GM18868 (cell line): ENCODE results near the gene AFAP1.
"Not testable (repeated sequence)": the region's sequence is repeated elsewhere in the genome, so short reads cannot be mapped to it uniquely, and the experiment has no call there.

Experiments used
- ATAC-seq: cut with Tn5 transposase; IDR thresholded peaks from one replicate; pipeline ENCODE4 v1.9.1; 2021; ENCODE audit warnings: mild to moderate bottlenecking, moderate library complexity; ENCODE audit not compliant: unreplicated experiment

AFAP1 gene

DNA sequence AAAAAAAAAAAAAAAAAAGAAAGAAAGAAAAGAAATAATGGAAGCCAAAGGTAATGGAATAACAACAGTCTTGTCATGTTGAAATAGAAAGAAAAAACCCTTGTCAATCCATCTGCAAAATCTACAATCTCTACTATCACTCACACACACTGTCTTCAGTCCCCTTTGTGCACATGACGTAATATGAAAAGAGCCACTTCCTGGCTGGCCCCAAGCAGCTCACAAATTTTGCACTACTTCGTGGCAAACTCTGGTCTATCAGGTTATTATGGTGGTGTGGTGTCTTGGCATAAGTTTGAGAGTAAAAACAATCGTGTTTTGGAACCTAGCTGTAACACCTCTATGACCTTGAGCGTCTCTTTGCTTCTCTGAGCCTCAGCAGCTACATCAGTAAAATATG is 8.3 kb upstream of the AFAP1 start:
- ATAC-seq: no peak

DNA sequence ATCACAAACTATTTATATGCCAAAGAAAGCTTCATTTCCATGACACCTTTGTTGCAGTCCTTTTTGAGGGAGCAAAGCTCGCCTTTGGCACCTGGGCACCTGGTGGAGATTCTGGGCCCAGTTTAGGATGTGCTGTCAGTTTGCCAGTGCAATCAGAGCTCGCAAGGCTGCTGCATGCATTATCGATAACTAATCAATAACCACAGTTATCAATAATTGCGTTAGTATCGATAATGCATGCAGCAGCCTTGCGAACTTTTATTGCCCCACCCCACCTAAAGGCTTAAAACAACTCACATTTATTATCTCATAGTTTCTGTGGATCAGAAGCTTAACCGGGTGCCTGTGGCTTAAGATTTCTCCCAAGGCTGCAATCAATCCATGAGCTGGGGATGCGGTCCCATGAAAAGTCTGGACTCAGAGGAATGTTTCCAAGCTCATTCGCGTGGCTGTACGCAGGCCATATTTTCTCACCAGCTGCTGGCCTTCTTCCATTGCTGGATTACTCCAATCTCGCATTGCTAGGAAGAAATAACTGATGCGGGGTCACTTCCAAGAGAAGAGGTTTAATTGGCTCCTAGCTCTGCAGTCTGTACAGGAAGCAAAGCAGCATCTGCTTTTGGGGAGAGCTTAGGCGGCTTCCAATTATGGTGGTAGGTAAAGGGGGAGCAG is 6.2 kb upstream of the AFAP1 start:
- ATAC-seq: no peak

DNA sequence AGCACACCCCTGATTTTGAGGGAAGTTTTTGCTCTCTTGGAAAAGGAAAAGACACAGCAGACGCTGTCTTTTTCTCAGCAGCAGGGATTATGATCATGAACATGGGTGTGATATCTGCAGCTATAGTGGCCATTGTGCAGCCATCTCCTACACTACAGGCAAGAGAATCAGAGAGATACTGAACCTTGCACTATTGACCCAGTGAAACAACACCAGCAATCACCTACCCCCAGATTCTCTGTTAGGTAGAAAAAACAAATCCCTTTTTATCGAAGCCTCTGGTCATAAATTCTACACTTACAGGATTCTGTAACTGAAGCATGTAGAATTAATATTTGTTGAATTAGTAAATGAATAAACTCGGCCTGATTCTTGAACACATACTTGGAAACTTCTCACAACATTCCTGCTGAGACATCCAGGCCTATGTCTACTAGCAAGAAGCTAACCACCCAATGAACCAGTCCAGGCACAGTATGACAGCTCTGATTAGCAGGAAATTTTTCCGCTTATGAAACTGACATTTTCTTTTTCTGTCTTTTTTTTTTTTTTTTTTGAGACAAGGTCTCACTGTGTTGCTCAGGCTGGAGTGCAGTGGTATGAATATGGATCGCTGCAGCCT is 5.0 kb upstream of the AFAP1 start:
- no peak for ATAC-seq

DNA sequence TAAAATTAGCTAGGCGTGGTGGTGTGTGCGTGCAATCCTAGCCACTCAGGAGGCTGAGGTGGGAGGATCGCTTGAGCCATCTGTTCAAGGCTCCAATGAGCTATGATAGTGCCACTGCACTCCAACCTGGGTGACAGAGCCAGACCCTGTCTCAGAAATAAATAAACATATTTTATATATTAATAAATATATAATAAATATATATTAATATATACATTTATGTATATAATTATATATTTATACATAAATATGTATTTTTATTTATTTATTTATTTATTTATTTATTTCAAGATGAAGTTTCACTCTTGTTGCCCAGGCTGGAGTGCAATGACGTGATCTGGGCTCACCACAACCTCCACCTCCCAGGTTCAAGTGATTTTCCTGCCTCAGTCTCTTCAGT is 4.0 kb upstream of the AFAP1 start:
- not testable (repeated sequence) for ATAC-seq

DNA sequence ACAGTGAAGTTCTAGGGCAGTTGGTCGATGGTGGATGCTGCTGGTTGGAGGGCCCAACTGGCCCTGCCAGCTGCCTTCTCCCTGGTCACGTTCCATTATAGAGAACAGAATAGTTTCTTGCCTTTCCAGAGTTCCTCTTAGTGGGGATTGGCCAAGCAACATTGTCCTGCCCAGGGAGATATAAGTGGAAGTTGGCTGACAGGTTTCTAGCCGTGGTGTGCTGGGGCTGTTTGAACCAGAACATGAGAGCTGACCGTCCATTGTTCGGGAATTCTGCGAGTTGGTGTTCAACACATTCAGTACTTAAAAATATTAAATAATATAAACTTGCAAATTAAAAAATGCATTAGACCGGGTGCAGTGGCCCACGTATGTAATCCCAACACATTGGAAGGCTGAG is 3.5 kb upstream of the AFAP1 start:
- no peak for ATAC-seq

DNA sequence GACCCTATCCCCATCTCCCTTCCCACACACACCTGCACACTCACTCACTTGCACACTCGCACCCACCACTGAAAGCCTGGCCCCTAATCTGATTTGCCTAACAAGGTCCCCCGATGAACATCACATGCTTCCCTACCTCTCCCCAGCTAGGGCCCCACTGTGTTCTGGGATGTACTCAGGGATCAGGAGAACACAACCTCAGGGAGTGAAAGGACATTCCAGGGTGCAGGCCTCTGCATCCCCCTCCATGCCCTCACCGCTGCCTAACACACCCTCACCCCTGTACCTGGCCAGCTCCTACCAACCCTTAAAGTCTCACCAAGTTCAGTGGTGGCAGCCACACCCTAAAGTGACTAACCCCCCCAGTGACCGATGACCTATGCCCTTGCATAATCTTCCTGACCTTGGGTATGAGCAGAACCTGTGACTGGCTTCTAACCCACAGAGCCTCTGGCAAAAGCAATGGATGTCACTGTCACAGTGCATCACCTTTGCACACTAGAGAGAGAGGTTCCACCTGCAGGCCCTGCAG is 2.4 kb upstream of the AFAP1 start:
- ATAC-seq: no peak

DNA sequence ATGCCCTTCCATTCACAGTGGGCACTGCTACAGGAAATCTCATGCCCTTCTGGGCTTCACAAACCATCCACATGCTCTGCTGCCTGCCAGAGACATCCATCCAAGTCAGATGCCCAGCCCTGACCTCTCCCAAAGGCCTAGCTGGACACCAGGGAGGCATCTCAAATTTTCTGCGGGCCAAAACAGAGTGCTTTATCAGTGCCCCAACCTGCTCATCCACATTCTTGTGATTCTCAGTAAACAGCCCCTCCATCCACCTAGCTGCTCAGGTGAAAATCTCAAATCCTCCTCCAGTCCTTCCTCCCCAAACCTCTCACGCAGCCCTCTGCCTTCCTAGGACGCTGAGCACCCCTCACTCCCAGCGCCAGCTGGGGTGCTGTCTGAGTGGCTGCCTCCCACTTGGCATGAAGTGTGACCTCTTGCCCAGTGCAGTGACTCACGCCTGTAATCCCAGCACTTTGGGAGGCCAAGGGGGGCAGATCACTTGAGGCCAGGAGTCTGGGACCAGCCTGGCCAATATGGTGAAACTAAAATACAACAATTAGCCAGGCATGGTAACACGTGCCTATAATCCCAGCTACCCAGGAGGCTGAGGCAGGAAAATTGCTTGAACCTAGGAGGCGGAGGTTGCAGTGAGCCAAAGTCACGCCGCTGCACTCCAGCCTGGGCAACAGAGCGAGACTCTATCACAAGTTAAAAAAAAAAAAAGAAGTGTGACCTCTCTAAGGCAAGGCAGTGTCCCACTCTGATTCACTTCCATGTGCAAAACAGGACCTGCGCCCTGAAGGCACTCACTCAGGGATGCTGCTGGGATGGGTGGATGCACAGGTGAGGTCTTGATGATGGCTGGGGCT is 1.7 kb upstream of the AFAP1 start:
- no peak for ATAC-seq

DNA sequence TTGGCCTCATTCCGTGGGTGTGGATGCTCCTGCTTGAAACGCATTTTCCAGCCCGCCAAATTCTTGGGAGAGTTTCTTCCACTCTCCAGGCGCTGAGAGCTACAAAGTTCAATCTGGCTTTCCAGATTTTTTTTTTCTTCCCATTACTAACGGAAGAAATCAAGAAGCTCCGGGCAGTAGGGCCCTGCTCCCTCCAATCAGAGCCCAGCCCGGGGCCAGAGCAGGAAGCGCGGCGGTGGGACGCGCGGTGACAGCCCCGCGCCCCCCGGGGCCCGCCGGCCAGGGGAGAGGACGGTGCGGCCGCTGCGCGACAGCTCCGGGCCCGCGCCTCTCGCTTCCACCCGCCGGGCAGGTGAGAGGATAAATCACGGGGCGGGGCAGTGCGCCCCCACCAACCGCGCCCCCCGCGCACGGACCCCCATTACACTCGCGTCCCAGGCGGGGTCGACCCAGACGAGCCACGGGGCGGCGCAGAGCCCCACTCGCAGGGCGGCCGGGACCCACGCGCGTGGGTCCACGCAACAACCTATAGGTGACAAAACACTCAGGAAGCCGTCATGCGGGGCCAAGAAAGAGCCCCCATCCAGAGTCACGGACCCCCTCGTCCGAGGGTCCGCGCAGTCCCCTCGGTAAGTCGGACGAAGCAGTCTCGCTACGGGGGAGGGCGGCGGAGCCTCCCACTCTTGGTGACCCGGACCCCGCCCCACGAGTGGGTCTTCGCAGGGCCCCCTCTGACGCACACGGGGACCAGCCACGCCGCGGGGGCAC is 868 bp downstream of the AFAP1 start:
- ATAC-seq: no peak

DNA sequence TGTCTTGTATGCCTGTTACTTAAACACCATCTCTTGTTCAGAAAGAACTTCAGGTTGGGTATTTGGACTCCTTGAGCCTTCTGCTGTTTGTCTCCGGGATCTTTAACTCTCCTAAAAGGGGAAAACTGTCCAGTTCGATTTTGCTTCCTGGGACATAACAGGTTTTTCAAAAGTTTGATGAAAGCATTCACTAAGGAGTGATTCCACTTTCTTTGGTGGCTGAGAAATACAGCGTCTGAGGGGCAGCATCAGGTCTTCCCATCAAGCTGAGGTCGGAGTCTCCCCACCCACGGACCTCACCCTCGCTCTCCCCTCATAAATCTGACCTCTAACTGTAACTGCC is 1.4 kb downstream of the AFAP1 start:
- no peak for ATAC-seq

DNA sequence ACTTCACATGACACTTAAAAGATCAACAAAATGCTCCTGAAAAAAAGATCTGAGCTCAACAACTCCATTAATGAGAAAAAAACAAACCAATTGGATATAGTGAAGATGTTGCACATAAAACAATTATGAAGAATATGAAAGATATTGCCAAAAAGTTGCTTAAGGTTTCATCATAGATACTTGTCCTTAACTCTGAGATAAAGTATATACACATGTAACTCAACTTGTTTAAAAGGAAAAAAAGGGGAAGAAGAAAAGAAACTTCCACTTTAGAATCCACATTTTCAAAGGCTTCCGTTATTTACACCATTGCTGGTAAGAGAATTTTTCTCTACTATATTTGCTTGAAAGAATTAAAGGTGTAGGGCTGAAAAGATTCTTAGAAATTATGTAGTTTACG is 2.7 kb downstream of the AFAP1 start:
- ATAC-seq: no peak

DNA sequence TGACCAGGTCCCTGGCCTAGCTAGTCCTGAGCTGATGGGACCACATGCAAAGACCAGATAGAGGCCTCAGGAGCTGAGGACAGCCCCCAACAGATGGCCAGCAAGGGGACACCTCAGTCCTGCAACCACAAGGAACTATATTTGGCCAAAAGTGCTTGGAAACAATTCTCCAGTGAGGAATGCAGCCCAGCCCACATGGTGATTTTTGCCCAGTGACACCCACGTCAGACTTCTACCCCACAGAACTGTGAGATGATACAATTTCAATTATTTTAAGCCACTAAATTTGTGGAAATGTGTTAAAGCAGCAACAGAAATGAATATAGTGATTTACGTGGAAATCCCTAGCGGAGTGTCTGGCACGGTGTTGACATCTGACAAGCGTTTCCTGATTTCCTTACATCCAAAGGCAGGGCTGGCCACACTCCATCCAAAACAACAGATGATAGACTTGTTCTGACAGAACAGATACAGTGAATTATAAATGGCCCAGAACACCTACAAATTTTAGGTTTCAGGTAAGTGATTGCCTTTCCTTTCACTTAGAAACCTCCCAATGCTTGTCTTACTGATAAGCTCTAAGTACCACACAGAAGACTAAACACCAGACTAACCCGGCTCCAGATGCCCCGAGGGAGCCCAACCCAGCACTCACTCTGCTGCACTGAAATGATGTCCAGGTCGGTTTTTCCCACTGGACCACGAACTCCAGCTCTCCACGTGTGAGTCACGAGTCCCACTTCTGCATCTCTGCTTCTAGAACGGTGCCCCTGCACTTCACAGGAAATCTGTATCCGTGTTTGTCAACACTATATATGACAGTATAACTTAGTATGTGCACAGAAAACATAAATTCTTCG is 5.8 kb downstream of the AFAP1 start:
- no peak for ATAC-seq

DNA sequence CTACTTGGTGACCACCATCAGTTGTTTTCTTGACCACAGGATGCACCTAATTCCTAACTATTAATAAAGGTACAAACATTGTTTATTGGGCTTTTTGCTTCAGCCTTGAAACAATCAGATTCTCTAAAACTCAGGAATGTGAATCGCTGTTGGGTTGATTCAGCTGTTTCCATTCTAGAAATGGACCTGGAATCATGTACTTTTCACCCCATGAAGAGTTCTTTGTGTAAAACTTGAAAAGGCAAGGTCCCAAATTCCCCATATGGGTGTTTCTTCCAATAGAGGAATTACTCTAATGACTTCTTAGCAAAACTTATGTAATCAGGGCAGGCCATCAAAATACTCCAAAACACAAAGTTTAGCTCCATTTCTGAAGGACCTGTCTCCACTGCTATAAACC is 7.4 kb downstream of the AFAP1 start:
- ATAC-seq: no peak

DNA sequence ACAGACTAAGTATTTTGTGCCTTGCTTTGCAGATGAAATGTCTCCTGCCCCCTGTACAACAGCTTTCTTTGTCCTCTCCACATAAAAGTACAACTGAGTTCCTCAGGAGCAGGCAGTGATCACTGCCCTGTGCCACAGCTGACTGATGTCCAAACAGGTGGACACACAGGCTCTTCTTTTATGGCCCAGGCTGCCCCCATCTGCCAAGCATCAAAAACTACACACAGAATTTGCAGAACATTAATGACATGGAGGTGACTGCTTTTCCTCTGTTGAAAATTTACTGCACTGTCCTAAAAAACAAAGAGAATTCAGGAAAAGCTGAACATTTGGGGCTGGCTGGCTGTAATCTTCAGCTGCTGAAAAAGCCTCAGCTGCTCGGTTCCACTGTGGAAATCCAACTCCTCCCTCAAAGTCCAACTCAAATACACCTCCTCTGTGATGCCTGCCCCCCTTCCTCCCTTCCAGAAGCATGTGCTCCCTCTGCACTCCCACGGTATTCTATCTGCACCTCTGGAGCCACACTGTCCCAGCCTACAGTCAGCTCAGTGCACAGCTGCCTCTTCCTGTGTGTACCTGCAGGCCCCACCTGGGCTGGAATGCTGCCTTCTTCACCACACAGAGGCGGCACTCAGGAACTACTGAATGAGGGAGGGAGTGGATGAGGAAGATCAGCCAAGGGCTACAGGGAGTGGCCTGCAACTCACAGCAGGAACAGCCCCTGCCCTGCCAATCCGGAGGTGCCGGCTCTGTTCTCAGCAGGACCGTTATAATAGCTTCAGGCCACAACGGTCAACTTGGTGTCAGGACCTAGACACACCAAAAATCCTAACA is 10.3 kb downstream of the AFAP1 start:
- no peak for ATAC-seq

DNA sequence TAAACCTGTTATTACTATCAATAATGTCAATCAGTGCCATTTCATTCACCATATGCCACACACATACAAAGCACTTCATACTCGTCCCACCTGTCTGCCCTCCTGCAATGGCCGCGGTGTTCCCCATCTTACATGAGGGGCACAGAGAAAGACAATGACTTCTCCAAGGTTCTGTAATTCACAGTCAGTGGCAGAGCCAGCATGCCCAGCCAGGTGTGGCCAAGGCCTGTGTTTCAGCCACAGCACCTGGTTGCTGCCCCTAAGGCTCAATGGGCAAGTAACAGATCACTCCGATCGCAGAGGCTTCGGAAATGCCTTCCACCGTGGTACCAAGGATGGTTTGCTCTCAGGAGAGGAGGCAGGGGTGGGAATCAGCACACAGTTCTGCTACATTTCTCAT is 10.9 kb downstream of the AFAP1 start:
- ATAC-seq: no peak

DNA sequence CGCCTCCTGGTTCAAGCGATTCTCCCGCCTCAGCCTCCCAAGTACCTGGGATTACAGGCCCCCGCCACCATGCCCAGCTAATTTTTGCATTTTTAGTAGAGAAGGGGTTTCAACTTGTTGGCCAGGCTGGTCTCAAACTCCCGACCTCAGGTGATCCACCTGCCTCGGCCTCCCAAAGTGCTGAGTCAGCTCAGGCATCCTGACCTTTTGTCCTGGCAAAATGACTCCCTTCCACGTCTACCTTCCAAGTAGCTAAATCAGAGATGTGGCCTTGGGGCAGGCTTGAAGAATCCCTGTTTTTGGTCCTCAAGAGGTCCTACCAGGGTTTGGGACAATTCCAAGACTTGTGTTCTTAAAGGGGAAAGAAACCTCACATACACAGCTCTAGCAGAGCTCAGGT is 12.8 kb downstream of the AFAP1 start:
- no peak for ATAC-seq

DNA sequence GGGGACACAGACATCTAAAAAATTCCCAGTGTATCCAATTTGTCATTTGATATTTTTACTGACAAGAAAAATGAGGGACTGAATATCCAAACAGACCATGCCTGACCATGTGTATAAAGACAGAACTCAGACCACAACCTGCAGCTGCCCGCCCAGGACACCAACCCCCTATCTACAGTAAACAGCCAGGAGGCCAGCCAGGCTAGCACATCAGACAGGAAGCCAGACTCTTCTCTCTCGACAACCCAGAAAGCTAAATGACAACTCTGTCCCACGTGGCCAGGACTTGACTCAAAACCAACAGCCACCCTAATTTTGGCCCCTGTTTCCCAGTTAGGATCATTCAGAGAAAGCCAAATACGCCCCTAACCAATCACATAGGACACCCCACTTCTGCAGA is 15.1 kb downstream of the AFAP1 start:
- no peak for ATAC-seq

DNA sequence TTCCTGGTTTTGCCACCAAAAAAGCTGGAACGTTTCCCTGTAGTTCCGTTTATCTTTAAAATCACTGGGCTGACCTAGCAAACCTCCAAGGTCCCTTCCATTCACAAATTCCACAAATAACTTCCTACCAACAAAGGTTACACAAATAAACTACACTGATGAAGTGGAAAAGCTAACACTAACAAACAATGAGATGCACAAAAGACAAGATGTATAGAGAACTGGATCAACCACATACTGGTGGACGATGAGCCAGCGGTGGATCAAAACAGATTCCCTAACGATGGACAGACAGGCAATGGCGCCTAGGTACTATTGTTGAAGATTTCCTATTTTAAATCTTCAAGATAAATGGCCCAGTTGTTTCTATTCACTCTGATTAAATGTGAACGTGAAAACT is 15.5 kb downstream of the AFAP1 start:
- no peak for ATAC-seq

DNA sequence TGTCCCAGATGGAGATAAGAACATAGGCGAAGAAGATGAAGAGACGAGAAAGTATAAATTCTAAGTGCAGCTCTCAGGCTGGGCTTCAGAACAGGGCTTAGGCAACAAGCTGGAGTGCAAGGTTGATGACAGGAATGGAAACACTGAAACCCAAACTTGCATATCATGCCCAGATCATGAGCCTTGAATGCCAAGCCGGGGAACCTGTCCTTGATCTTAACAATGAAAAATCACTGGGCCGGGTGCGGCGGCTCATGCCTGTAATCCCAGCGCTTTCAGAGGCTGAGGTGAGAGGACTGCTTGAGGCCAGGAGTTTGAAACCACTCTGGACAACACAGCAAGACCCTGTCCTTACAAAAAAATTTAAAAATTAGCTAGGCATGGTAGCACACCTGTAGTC is 17.2 kb downstream of the AFAP1 start:
- ATAC-seq: no peak

DNA sequence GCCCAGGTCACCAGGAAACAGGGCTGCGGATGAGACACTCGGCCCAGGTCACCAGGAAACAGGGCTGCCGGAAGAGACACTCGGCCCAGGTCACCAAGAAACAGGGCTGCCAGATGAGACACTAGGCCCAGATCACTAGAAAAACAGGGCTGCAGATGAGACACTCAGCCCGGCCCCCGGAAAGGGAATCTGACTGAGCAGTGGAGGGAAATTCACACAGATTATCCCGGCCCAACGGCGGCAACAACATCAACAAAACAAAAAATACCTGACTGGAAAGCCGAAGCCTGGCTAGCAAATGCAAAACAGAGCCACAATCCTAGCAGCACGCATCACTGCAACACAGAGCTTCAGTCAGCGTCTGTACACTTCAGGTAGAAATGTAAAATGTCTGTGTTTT is 20.7 kb downstream of the AFAP1 start:
- ATAC-seq: no peak
